ENCODE measurements around the gene IRF4. TPM values are rescaled to one million over a fixed set of nuclear protein-coding genes. Genes with fewer than 3 reads are reported as not detected.

The IRF4 gene
- total RNA-seq, 1 donor from 2014 or later = 1.3 TPM

- Histone ChIP-seq H3K36me3 (peaks cover 16 to 32% of the 10 kb centered on the region in 2 donors), H3K27ac (no peak overlapping the region), H3K9me3 (no peaks in the 10 kb centered on the region), H3K4me1 (no peaks in the 10 kb centered on the region), H3K27me3 (no peaks in the 10 kb centered on the region), H3K4me3 (no peak overlapping the region)
- DNase-seq (ENCODE audit: low spot score in 2 of 2) = no peak
- no peak for TF ChIP-seq CTCF (IDR thresholded peaks at IDR 0.05)
- intact Hi-C loops (cut with DNase I) = no loop called here
These were observed 39.7 kb upstream of the IRF4 start for GRCh38 chr6:351867-352289.

DNA sequence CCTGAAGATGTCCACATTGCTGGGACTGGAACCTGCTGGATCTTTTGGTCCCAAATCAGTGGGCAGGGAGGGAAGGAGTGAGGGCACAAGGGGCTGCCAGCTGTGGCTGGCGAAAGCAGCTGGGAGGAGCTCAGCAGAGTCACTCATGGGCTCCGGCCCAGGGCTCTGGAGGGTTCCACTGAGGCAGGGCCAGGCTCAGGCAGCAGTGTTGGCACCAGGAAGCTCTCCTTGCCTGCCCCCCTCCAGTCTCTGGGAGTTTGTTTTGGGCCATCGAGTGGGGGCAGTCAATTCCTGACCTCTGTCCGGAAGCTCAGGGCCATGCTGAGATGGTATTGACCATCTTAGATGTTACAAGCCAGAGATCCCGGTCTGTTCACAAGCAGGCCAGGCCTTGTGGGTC lies 39.1 kb upstream of the IRF4 start:
- DNase-seq (ENCODE audit: low spot score in 2 of 2) = no peak

GRCh38 chr6:352896-353470 lies 38.6 kb upstream of the IRF4 start:
- H3K27ac ChIP-seq = no peak overlapping the region
- no peaks in the 10 kb centered on the region for H3K4me1 ChIP-seq
- H3K36me3 ChIP-seq = peaks cover 16 to 29% of the 10 kb centered on the region in 2 donors
- TF ChIP-seq CTCF (IDR thresholded peaks at IDR 0.05) = no peak
- no peaks in the 10 kb centered on the region for H3K9me3 ChIP-seq
- no peaks in the 10 kb centered on the region for H3K27me3 ChIP-seq
- no peak for DNase-seq (ENCODE audit: low spot score in 2 of 2)
- intact Hi-C loops (cut with DNase I) = no loop called here
- H3K4me3 ChIP-seq = no peak overlapping the region

More for the DNA sequence above, 39.1 kb upstream of the IRF4 start:
- Histone ChIP-seq H3K4me3 (no peak overlapping the region), H3K36me3 (peaks cover 16 to 32% of the 10 kb centered on the region in 2 donors), H3K27me3 (no peaks in the 10 kb centered on the region), H3K4me1 (no peaks in the 10 kb centered on the region), H3K9me3 (no peaks in the 10 kb centered on the region), H3K27ac (no peak overlapping the region)
- TF ChIP-seq CTCF (IDR thresholded peaks at IDR 0.05) = no peak
- intact Hi-C loops (cut with DNase I) = no loop called here

GRCh38 chr6:353642-354614 lies 37.6 kb upstream of the IRF4 start:
- Histone ChIP-seq H3K4me3 (no peak overlapping the region), H3K27ac (no peak overlapping the region), H3K36me3 (peaks cover 6 to 20% of the 10 kb centered on the region in 2 donors), H3K4me1 (no peaks in the 10 kb centered on the region), H3K27me3 (no peaks in the 10 kb centered on the region), H3K9me3 (no peaks in the 10 kb centered on the region)
- intact Hi-C loops (cut with DNase I) = no loop called here
- DNase-seq (ENCODE audit: low spot score in 2 of 2) = no peak
- no peak for TF ChIP-seq CTCF (IDR thresholded peaks at IDR 0.05)

GRCh38 chr6:354631-355280 lies 36.8 kb upstream of the IRF4 start:
- no peak for DNase-seq (ENCODE audit: low spot score in 2 of 2)

More at GRCh38 chr6:354631-355280, 36.8 kb upstream of the IRF4 start:
- intact Hi-C loops (cut with DNase I) = no loop called here
- TF ChIP-seq CTCF (IDR thresholded peaks at IDR 0.05) = no peak
- Histone ChIP-seq H3K36me3 (peaks cover under 1 to 12% of the 10 kb centered on the region in 2 donors), H3K4me1 (no peaks in the 10 kb centered on the region), H3K9me3 (no peaks in the 10 kb centered on the region), H3K27me3 (no peaks in the 10 kb centered on the region), H3K4me3 (no peak overlapping the region), H3K27ac (no peak overlapping the region)
